Mesendoderm (in vitro differentiated cells): Measurements from ENCODE around the gene TTLL7.

Source experiments
- DNase-seq: peaks from one replicate; pipeline ENCODE4 v3.0.0; 2013
- H2AK5ac ChIP-seq: 2 replicates; pipeline ENCODE4 v1.6.1; 2013; ENCODE audit warnings: low read length, inconsistent platforms
- H2BK120ac ChIP-seq: 2 replicates; pipeline ENCODE4 v1.6.1; 2013; ENCODE audit warnings: low read depth, mild to moderate bottlenecking, low read length, moderate library complexity, mixed read lengths
- H2BK15ac ChIP-seq: replicated peaks from 2 replicates; pipeline ENCODE4 v1.6.1; 2013; ENCODE audit warnings: low read depth, mild to moderate bottlenecking, moderate library complexity
- H2BK5ac ChIP-seq: 2 replicates; pipeline ENCODE4 v1.6.1; 2013; ENCODE audit warnings: low read length, inconsistent platforms
- H3K18ac ChIP-seq: 2 replicates; pipeline ENCODE4 v1.6.1; 2013; ENCODE audit warnings: mild to moderate bottlenecking, low read length, mixed read lengths
- H3K23ac ChIP-seq: one replicate; pipeline ENCODE4 v1.6.1; 2013; ENCODE audit warnings: low read length
- H3K27ac ChIP-seq: 2 replicates; pipeline ENCODE4 v1.5.1; 2013; ENCODE audit warnings: low read depth, mild to moderate bottlenecking, inconsistent platforms, low read length, moderate library complexity
- H3K27me3 ChIP-seq: 2 replicates; pipeline ENCODE4 v1.6.1; 2013; ENCODE audit warnings: low read length, control low read depth, mild to moderate bottlenecking, inconsistent platforms; ENCODE audit not compliant: insufficient read depth, poor library complexity
- H3K36me3 ChIP-seq: 2 replicates; pipeline ENCODE4 v1.6.1; 2013; ENCODE audit warnings: low read length, inconsistent platforms; ENCODE audit not compliant: control insufficient read depth, insufficient read depth
- H3K4ac ChIP-seq: one replicate; pipeline ENCODE4 v1.6.1; 2013; ENCODE audit warnings: low read depth, mild to moderate bottlenecking, low read length, moderate library complexity
- H3K4me1 ChIP-seq: 2 replicates; pipeline ENCODE4 v1.6.1; 2013; ENCODE audit warnings: low read depth, low read length, inconsistent platforms; ENCODE audit not compliant: control insufficient read depth
- H3K4me2 ChIP-seq: 2 replicates; pipeline ENCODE4 v1.6.1; 2013; ENCODE audit warnings: low read length
- H3K4me3 ChIP-seq: 2 replicates; pipeline ENCODE4 v1.5.1; 2013; ENCODE audit warnings: mild to moderate bottlenecking, low read length
- H3K56ac ChIP-seq: one replicate; pipeline ENCODE4 v1.6.1; 2013; ENCODE audit warnings: low read length
- H3K79me1 ChIP-seq: 2 replicates; pipeline ENCODE4 v1.6.1; 2013; ENCODE audit warnings: low read length, inconsistent platforms
- H3K79me2 ChIP-seq: 2 replicates; pipeline ENCODE4 v1.6.1; 2013; ENCODE audit warnings: mild to moderate bottlenecking, low read length; ENCODE audit not compliant: control insufficient read depth, insufficient read depth
- H3K9ac ChIP-seq: 2 replicates; pipeline ENCODE4 v1.6.1; 2013; ENCODE audit warnings: low read length, inconsistent platforms
- H4K5ac ChIP-seq: one replicate; pipeline ENCODE4 v1.6.1; 2013; ENCODE audit warnings: low read length
- H4K8ac ChIP-seq: one replicate; pipeline ENCODE4 v1.6.1; 2013; ENCODE audit warnings: low read depth, mild to moderate bottlenecking, control low read depth, low read length, moderate library complexity
- WGBS: extraction: QIAGEN DNeasy Blood & Tissue Kit; methylation state at CpG from one replicate; pipeline ENCODE4 v1.1.7; 2013; ENCODE audit warnings: low lambda C conversion rate, missing lambda C conversion rate; ENCODE audit not compliant: insufficient coverage; ENCODE audit errors: extremely low coverage; 5-methylcytosine and 5-hydroxymethylcytosine counted together

The TTLL7 gene

GRCh38 chr1:83905315-83905907 is 93.5 kb downstream of the TTLL7 start:
- H3K56ac ChIP-seq, result no peak overlapping the region
- no peak overlapping the region for H3K27ac ChIP-seq
- H2BK120ac ChIP-seq, result no peak overlapping the region
- no peaks in the 10 kb centered on the region for H3K79me1 ChIP-seq
- no peaks in the 10 kb centered on the region for H3K27me3 ChIP-seq
- no peak overlapping the region for H3K23ac ChIP-seq
- no peak overlapping the region for H3K4ac ChIP-seq
- no peaks in the 10 kb centered on the region for H3K4me1 ChIP-seq
- H4K8ac ChIP-seq, result no peak overlapping the region
- H2BK15ac ChIP-seq, result no peak overlapping the region
- no peaks in the 10 kb centered on the region for H3K36me3 ChIP-seq
- no peak overlapping the region for H2AK5ac ChIP-seq
- H3K9ac ChIP-seq, result no peak overlapping the region
- no peak overlapping the region for H2BK5ac ChIP-seq
- DNase-seq, result no peak
- H3K4me3 ChIP-seq, result no peak overlapping the region
- H3K18ac ChIP-seq, result no peak overlapping the region
- no CpG with 5 or more reads among the region's 3 CpGs for WGBS
- no peaks in the 10 kb centered on the region for H3K79me2 ChIP-seq
- no peak overlapping the region for H3K4me2 ChIP-seq
- H4K5ac ChIP-seq, result no peak overlapping the region

GRCh38 chr1:83901547-83902155 is 97.3 kb downstream of the TTLL7 start:
- no peak overlapping the region for H3K4me3 ChIP-seq
- no peak overlapping the region for H4K5ac ChIP-seq
- no peak overlapping the region for H2BK5ac ChIP-seq
- H3K79me1 ChIP-seq, result no peaks in the 10 kb centered on the region
- no peak overlapping the region for H4K8ac ChIP-seq
- H3K18ac ChIP-seq, result no peak overlapping the region
- H3K56ac ChIP-seq, result no peak overlapping the region
- H2BK120ac ChIP-seq, result no peak overlapping the region
- WGBS, result no CpG with 5 or more reads among the region's 4 CpGs
- H3K23ac ChIP-seq, result no peak overlapping the region
- no peak overlapping the region for H3K4me2 ChIP-seq
- H3K36me3 ChIP-seq, result no peaks in the 10 kb centered on the region
- no peaks in the 10 kb centered on the region for H3K79me2 ChIP-seq
- DNase-seq, result no peak
- H2AK5ac ChIP-seq, result no peak overlapping the region
- H3K27ac ChIP-seq, result no peak overlapping the region
- H3K27me3 ChIP-seq, result no peaks in the 10 kb centered on the region
- H3K4ac ChIP-seq, result no peak overlapping the region
- H3K9ac ChIP-seq, result no peak overlapping the region
- H2BK15ac ChIP-seq, result no peak overlapping the region
- no peaks in the 10 kb centered on the region for H3K4me1 ChIP-seq

GRCh38 chr1:83900524-83900923 is 98.4 kb downstream of the TTLL7 start:
- Histone ChIP-seq H3K4ac (no peak overlapping the region), H3K79me2 (no peaks in the 10 kb centered on the region), H2BK120ac (no peak overlapping the region), H4K8ac (no peak overlapping the region), H3K4me2 (no peak overlapping the region), H3K4me3 (no peak overlapping the region), H3K79me1 (no peaks in the 10 kb centered on the region), H3K27ac (no peak overlapping the region), H3K27me3 (no peaks in the 10 kb centered on the region), H4K5ac (no peak overlapping the region), H3K36me3 (no peaks in the 10 kb centered on the region), H2BK15ac (no peak overlapping the region), H3K4me1 (no peaks in the 10 kb centered on the region), H3K18ac (no peak overlapping the region), H3K9ac (no peak overlapping the region), H3K23ac (no peak overlapping the region), H2AK5ac (no peak overlapping the region), H3K56ac (no peak overlapping the region), H2BK5ac (no peak overlapping the region)
- no peak for DNase-seq
- WGBS, result no CpG with 5 or more reads among the region's 3 CpGs

- Histone ChIP-seq H3K27ac (no peak overlapping the region), H2BK5ac (no peak overlapping the region), H2AK5ac (no peak overlapping the region), H4K8ac (no peak overlapping the region), H3K4ac (no peak overlapping the region), H3K79me1 (no peaks in the 10 kb centered on the region), H3K79me2 (no peaks in the 10 kb centered on the region), H2BK120ac (no peak overlapping the region), H3K9ac (no peak overlapping the region), H3K18ac (no peak overlapping the region), H2BK15ac (no peak overlapping the region), H3K56ac (no peak overlapping the region), H3K4me1 (no peaks in the 10 kb centered on the region), H4K5ac (no peak overlapping the region), H3K4me3 (no peak overlapping the region), H3K4me2 (no peak overlapping the region), H3K27me3 (no peaks in the 10 kb centered on the region), H3K36me3 (no peaks in the 10 kb centered on the region), H3K23ac (no peak overlapping the region)
- DNase-seq, result peak; percentile 30
- WGBS, result no CpG with 5 or more reads among the region's 2 CpGs
Measured at GRCh38 chr1:83897516-83897915, 101.4 kb downstream of the TTLL7 start.

GRCh38 chr1:83896299-83896698 is 102.6 kb downstream of the TTLL7 start:
- no CpG with 5 or more reads among the region's 6 CpGs for WGBS
- DNase-seq, result no peak
- H3K79me2 ChIP-seq, result no peaks in the 10 kb centered on the region

GRCh38 chr1:83889707-83890106 is 109.2 kb downstream of the TTLL7 start:
- H2BK15ac ChIP-seq, result no peak overlapping the region
- H2BK120ac ChIP-seq, result no peak overlapping the region
- H2AK5ac ChIP-seq, result no peak overlapping the region
- H3K18ac ChIP-seq, result no peak overlapping the region
- no CpG with 5 or more reads among the region's 2 CpGs for WGBS
- no peaks in the 10 kb centered on the region for H3K79me1 ChIP-seq
- H2BK5ac ChIP-seq, result no peak overlapping the region
- H3K4me1 ChIP-seq, result no peaks in the 10 kb centered on the region
- no peaks in the 10 kb centered on the region for H3K36me3 ChIP-seq
- no peaks in the 10 kb centered on the region for H3K27me3 ChIP-seq
- H3K9ac ChIP-seq, result no peak overlapping the region
- no peak overlapping the region for H3K56ac ChIP-seq
- H4K5ac ChIP-seq, result no peak overlapping the region
- no peak overlapping the region for H3K4ac ChIP-seq
- no peak overlapping the region for H3K23ac ChIP-seq
- no peak overlapping the region for H3K4me2 ChIP-seq
- no peaks in the 10 kb centered on the region for H3K79me2 ChIP-seq
- no peak for DNase-seq
- no peak overlapping the region for H3K27ac ChIP-seq
- no peak overlapping the region for H4K8ac ChIP-seq
- no peak overlapping the region for H3K4me3 ChIP-seq

More at GRCh38 chr1:83896299-83896698, 102.6 kb downstream of the TTLL7 start:
- Histone ChIP-seq H3K4ac (no peak overlapping the region), H3K56ac (no peak overlapping the region), H3K27ac (no peak overlapping the region), H2BK5ac (no peak overlapping the region), H2BK15ac (no peak overlapping the region), H3K27me3 (no peaks in the 10 kb centered on the region), H3K4me2 (no peak overlapping the region), H3K36me3 (no peaks in the 10 kb centered on the region), H2AK5ac (no peak overlapping the region), H3K79me1 (no peaks in the 10 kb centered on the region), H3K4me3 (no peak overlapping the region), H2BK120ac (no peak overlapping the region), H3K9ac (no peak overlapping the region), H3K23ac (no peak overlapping the region), H3K4me1 (no peaks in the 10 kb centered on the region), H4K5ac (no peak overlapping the region), H3K18ac (no peak overlapping the region), H4K8ac (no peak overlapping the region)
